HG03064 (cell line): ENCODE data around the gene PRSS36.

ENCODE experiments used
- ATAC-seq: cut with Tn5 transposase; IDR thresholded peaks from one replicate; pipeline ENCODE4 v1.9.1; 2021; ENCODE audit warnings: low read depth; ENCODE audit not compliant: unreplicated experiment

Gene PRSS36

GRCh38 chr16:31128711-31129567 lies 20.9 kb downstream of the PRSS36 start:
- no peak for ATAC-seq

GRCh38 chr16:31127182-31127581 lies 22.7 kb downstream of the PRSS36 start:
- no peak for ATAC-seq

- no peak for ATAC-seq
Observed at GRCh38 chr16:31125844-31126243, 24.0 kb downstream of the PRSS36 start.

DNA sequence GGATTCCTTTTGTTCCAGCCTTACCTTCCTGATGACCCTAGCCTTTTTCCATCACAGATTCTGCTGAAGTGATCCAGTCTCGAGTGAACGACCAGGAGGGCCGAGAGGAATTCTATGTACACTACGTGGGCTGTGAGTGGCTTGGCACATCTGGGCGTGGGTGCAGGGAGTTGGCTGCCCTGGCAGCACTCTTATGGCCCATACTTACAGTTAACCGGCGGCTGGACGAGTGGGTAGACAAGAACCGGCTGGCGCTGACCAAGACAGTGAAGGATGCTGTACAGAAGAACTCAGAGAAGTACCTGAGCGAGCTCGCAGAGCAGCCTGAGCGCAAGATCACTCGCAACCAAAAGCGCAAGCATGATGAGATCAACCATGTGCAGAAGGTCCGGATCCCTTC lies 29.7 kb downstream of the PRSS36 start:
- ATAC-seq: no peak

DNA sequence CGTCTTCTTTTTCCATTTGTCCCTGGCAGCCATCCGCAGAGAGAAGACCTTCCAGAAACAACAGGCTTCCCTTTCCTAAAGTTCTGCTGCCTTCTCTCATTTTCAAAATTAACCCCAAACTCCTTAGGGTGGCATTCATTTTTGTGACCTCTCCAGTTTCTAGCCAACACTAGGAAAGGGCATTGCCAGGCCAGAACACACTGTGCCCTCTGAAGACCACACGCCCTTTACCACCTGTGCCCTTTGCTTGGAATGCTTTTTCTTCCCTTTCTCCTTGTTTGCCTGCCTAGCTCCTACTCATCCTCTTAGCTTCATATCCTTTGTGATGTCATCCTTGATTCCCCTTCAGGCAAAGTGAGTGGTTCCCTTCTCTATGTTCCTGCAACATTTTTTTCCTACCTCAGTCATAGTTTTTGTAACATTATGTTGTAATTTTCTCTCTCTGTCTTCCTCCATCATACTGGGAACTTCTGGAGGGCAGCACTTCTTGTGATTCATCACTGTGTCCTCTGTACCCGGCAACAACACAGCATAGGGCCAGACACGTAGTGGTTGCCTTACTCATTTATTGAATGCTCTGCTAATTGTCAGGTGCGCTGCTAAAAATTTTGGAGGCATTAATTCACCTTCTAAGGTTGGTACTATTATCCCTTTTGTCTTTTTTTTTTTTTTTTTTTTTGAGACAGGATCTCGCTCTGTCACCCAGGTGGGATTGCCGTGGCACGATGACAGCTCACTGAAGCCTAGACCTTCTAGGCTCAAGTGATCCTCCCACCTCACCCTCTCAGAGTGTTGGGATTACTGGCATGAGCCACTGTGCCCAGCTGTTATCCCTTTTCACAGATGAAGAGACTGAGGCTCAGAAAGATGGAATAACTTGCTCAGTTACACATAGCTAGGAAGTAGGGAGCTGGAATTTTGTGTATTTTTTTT lies 31.4 kb downstream of the PRSS36 start:
- no peak for ATAC-seq

DNA sequence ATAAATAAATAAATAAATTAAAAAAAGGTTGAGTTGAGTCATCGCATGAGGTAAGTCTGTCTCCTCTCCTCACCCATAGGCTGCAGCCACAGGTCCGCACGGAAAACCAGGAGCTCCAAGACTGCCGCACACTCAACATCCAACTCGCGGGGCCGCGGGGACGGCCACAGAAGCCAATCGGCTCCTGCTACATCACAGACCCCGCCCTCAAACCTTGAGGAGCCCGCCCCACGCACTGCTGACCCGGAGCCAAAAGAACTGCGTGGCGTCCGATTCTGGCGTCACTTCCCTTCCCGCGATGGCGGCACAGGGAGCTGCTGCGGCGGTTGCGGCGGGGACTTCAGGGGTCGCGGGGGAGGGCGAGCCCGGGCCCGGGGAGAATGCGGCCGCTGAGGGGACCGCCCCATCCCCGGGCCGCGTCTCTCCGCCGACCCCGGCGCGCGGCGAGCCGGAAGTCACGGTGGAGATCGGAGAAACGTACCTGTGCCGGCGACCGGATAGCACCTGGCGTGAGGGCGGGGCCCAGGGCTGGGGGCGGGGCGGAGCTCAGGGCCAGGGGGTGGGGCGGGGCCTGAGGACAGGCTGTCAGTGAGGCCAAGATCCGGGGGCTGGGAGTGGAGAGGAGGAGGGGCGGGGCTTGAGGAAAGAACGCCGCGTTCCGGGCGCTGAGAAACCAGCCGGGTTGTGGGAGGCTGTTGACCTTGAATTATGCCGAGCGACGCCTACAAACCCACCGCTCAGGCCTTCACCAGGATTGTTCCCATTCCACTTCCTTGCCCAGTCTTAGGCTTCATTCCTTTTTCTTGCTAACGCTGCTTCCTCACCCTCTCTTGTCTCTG lies 32.3 kb downstream of the PRSS36 start, which contains the start of gene KAT8:
Gene KAT8 (plus strand): TSS at position 281 of the 839 bp plus-strand sequence. CDS start 18 bp downstream, at position 299.
- ATAC-seq: peak; percentile 87

DNA sequence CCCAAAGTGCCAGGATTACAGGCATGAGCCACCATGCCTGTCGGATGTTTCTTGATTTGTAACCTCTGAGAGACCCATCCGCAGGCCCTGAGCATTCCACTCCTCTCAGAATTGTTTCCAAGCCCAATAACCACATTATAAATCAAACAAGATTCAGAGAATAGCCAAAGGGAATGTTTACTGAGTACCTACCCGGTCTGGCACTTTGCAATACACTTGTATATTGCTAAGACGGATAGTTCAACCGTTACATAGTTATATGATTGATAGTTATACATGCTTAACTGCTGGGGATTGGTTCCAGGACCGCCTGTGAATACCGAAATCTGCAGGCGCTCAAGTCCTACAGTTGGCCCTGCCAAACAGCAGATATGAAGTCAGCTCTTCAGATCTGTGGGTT lies 35.4 kb downstream of the PRSS36 start:
- no peak for ATAC-seq

GRCh38 chr16:31113121-31114120 lies 36.4 kb downstream of the PRSS36 start:
- no peak for ATAC-seq

GRCh38 chr16:31112711-31113110 lies 37.2 kb downstream of the PRSS36 start:
- no peak for ATAC-seq

GRCh38 chr16:31111881-31112466 lies 37.9 kb downstream of the PRSS36 start:
- no peak for ATAC-seq

DNA sequence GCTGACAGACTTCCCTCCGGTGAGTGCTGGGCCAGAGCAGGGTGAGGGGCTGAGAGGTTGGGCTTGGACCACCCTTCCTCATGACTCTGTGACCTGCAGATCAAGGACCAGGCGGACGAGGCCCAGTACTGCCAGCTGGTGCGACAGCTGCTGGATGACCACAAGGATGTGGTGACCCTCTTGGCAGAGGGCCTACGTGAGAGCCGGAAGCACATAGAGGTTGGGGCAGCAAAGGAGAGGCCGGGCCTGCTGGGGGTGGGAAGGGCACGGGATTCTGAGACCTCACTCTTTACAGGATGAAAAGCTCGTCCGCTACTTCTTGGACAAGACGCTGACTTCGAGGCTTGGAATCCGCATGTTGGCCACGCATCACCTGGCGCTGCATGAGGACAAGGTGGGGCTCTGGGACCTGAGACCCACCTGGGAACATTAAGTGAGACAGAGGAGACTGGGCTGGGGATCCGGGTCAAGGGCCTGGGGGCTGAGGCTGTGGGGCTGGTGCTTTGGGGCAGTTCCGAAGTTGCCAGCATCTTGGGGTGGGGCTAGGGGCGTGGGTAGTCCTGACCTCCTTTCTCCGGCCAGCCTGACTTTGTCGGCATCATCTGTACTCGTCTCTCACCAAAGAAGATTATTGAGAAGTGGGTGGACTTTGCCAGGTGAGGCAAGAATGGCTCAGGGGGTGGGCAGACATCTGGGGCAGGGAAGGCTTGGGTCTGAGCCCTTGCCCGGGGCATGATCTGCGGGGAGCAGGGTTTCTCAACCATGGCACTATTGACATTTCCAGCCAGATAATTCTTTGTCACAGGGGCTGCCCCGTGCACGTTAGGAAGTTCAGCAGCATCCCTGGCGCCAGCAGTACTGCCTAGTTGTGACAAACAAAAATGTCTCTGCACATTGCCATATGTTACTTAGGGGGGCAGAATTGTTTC lies 39.5 kb downstream of the PRSS36 start:
- ATAC-seq: no peak

- no peak for ATAC-seq
Observed at GRCh38 chr16:31109622-31110021, 40.2 kb downstream of the PRSS36 start.

GRCh38 chr16:31108794-31109558 lies 40.9 kb downstream of the PRSS36 start:
- no peak for ATAC-seq

GRCh38 chr16:31108035-31108793 lies 41.7 kb downstream of the PRSS36 start, which contains the start of gene BCKDK:
Gene BCKDK (plus strand): TSS chr16:31108386. CDS start chr16:31109224, 838 bp downstream.
- ATAC-seq: peak; percentile 73

DNA sequence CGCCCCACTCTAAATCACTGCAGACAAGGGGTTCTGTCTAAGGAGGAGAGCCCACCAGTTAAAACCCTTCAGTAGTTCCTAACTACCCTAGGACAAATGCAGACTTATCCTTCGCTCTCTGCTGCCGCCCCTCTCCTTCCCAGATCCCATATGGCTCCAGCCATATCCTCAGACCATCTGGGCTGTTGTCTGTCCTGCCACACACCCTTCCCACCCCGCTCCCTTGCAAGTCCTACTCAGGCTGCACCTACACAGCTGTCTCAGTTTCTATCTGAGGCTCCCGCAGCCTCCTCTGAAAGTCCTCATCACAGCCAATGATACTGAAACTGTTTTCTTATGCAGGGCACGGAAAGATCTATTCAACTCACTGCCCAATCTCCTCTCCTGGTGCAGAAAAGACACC lies 42.4 kb downstream of the PRSS36 start:
- peak; percentile 57 for ATAC-seq
